Coronary artery (tissue), 2 donors: Measurements from ENCODE around the gene CAPZB.

Experiments used
- DNase-seq: peaks from one replicate; pipeline ENCODE4 v3.0.0-alpha.2; 2017; ENCODE audit warnings: low spot score
- H3K27ac ChIP-seq, 2 donors: fragments of 200-600 bp; sonication (generic); one replicate each; pipeline ENCODE4 v1.5.1; 2016 to 2019
- H3K4me3 ChIP-seq: fragments of 200-600 bp; sonication (generic); 2 replicates; pipeline ENCODE4 v1.5.1; 2016; ENCODE audit warnings: mild to moderate bottlenecking, moderate library complexity
- TF ChIP-seq, protein P1 (sequence below): fragments of 200-600 bp; sonication (generic); IDR thresholded peaks from one replicate; pipeline ENCODE4 v1.5.1; 2019; ENCODE audit warnings: antibody characterized with exemption

Gene CAPZB

DNA sequence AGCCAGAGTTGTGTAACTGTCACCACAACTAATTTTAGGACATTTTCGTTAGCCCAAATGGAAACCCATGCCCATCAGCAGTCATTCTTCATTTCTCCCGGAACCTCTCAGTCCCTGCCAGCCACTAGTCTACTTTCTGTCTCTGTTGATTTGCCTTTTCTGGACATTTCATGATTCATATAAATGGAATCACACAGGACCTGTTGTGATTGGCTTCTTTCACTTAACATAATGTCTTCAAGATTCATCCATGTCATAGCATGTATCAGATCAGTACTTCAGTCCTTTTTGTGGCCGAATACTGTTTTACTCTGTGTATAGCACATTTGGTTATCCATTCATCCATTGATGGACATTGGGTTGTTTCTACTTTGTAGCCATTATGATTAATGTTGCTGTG, 166.1 kb downstream of the CAPZB start:
- H3K27ac ChIP-seq = no peak overlapping the region
- H3K4me3 ChIP-seq = no peak overlapping the region
- no peak for DNase-seq
- TF ChIP-seq, protein P1, sequence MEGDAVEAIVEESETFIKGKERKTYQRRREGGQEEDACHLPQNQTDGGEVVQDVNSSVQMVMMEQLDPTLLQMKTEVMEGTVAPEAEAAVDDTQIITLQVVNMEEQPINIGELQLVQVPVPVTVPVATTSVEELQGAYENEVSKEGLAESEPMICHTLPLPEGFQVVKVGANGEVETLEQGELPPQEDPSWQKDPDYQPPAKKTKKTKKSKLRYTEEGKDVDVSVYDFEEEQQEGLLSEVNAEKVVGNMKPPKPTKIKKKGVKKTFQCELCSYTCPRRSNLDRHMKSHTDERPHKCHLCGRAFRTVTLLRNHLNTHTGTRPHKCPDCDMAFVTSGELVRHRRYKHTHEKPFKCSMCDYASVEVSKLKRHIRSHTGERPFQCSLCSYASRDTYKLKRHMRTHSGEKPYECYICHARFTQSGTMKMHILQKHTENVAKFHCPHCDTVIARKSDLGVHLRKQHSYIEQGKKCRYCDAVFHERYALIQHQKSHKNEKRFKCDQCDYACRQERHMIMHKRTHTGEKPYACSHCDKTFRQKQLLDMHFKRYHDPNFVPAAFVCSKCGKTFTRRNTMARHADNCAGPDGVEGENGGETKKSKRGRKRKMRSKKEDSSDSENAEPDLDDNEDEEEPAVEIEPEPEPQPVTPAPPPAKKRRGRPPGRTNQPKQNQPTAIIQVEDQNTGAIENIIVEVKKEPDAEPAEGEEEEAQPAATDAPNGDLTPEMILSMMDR = no peak

DNA sequence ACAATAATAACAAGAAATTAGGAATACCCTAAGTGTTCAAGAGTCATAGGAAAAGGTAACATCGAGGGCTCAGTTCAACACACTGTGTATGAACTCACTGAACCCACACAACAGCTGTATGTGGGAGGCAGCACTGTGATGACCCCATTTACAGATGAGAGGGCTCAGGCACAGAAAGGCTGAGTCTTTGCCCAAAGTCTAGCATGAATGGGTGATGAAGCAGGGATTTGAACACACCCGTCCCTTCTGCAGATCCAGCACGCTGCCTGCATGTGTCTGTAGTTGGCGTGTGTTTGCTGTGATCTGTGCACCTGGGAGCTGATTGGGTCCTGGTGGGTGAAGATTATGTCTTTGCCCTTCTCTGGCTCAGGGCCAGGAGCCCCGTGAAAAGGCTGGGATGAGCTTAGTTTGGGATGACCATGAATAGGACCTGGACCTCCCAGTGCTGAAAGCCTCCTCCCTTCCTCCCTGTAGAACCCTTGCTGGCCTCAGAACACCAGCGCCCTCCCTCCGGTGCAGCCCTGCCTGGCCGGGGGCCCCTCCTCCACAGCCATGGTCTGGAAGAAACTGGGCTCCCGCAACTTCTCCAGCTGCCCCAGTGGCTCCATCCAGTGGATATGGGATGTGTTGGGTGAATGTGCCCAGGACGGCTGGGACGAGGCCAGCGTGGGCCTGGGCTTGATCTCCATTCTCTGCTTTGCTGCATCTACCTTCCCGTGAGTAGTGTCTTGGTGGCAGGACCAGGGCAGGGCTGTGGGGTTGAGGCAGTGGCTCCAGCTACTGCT, 168.0 kb downstream of the CAPZB start:
- H3K4me3 ChIP-seq = no peak overlapping the region
- no peak overlapping the region for H3K27ac ChIP-seq
- DNase-seq = no peak
- TF ChIP-seq, protein P1 = no peak

GRCh38 chr1:19315378-19316198, 169.8 kb downstream of the CAPZB start:
- TF ChIP-seq, protein P1 = no peak
- Histone ChIP-seq H3K27ac (no peak overlapping the region), H3K4me3 (no peak overlapping the region)
- no peak for DNase-seq

- DNase-seq = no peak
- no peak overlapping the region for H3K27ac ChIP-seq
- TF ChIP-seq, protein P1 = no peak
- H3K4me3 ChIP-seq = no peak overlapping the region
Measured at GRCh38 chr1:19313961-19314882, 171.1 kb downstream of the CAPZB start.

DNA sequence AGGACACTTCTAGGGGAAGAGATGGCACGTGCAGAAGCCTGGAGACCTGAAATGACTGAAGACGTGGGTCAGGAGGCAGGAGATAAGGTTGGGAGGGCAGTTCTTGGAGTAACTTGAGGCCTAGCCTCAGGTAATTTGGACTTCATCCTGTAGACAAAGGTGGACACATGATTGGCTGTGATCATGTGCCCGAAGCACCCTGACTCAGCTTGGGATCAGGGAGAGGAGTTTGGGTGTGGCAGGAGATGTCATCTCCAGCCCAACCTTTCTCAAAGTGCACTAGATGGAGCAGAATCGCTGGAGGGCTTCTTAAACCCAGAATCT, 171.7 kb downstream of the CAPZB start:
- TF ChIP-seq, protein P1 = no peak
- DNase-seq = no peak
- H3K4me3 ChIP-seq = no peak overlapping the region
- no peak overlapping the region for H3K27ac ChIP-seq

- Histone ChIP-seq H3K27ac (peak overlapping the region; percentile 66 to 98), H3K4me3 (peak overlapping the region; percentile 89)
- no peak for DNase-seq
- TF ChIP-seq, protein P1 = no peak
Measured at GRCh38 chr1:19312782-19313635, 172.3 kb downstream of the CAPZB start.
